A673 (cell line): Measurements from ENCODE around the gene CCDC69. TPM values are rescaled to one million over a fixed set of nuclear protein-coding genes. Genes with fewer than 3 reads are reported as not detected.
A peak's percentile ranks its signal among the peaks of the same experiment; 100 is the strongest.

Experiments used
- BruUV-seq: library from RNA; stranded (reverse); fragments of 400-500 nt; replicated peaks from 2 replicates; lab custom pipeline; 2021; lab: Mats Ljungman, UMichigan
- CTCF ChIA-PET: fragments of 300-600 bp; sonication (Branson Sonifier 250); formaldehyde crosslinking; loops from one replicate; lab custom pipeline; 2022; ENCODE audit warnings: antibody characterized with exemption; lab: Charles Lee
- POLR2A ChIA-PET: fragments of 300-600 bp; sonication (Branson Sonifier 250); formaldehyde crosslinking; loops from one replicate; lab custom pipeline; 2022; ENCODE audit warnings: antibody characterized with exemption; ENCODE audit not compliant: low non-redundant PET; lab: Charles Lee
- DNase-seq: peaks from one replicate; pipeline ENCODE4 v3.0.0-alpha.2; 2015; ENCODE audit warnings: low spot score
- H3K27ac ChIP-seq: fragments of 200-600 bp; sonication (generic); 2 replicates; pipeline ENCODE4 v1.5.1; 2016; ENCODE audit warnings: mixed run types, low read depth, mild to moderate bottlenecking, mixed read lengths, antibody characterized with exemption, low read length; ENCODE audit not compliant: poor library complexity, severe bottlenecking
- H3K27me3 ChIP-seq: fragments of 200-600 bp; sonication (generic); replicated peaks from 2 replicates; pipeline ENCODE4 v1.6.1; 2017; ENCODE audit warnings: mixed run types, low read depth, mild to moderate bottlenecking, mixed read lengths, antibody characterized with exemption, low read length; ENCODE audit not compliant: insufficient read depth, poor library complexity
- H3K36me3 ChIP-seq: fragments of 200-600 bp; sonication (generic); 2 replicates; pipeline ENCODE4 v1.6.1; 2016; ENCODE audit warnings: mixed run types, mild to moderate bottlenecking, mixed read lengths, antibody characterized with exemption, low read length; ENCODE audit not compliant: insufficient read depth, poor library complexity, severe bottlenecking
- H3K4me1 ChIP-seq: fragments of 200-600 bp; sonication (generic); 2 replicates; pipeline ENCODE4 v1.6.1; 2017; ENCODE audit warnings: mixed run types, mild to moderate bottlenecking, mixed read lengths, antibody characterized with exemption, low read length; ENCODE audit not compliant: insufficient read depth, poor library complexity, severe bottlenecking
- H3K4me3 ChIP-seq: fragments of 200-600 bp; sonication (generic); 2 replicates; pipeline ENCODE4 v1.5.1; 2016; ENCODE audit warnings: low read depth, mixed run types, mild to moderate bottlenecking, mixed read lengths, low read length; ENCODE audit not compliant: poor library complexity, severe bottlenecking
- H3K9me3 ChIP-seq: fragments of 200-600 bp; sonication (generic); 2 replicates; pipeline ENCODE4 v1.6.1; 2016; ENCODE audit warnings: mixed run types, low read depth, mild to moderate bottlenecking, mixed read lengths, antibody characterized with exemption, low read length; ENCODE audit not compliant: poor library complexity, severe bottlenecking
- CTCF ChIP-seq: fragments of 300-800, 200-600 bp; sonication (generic); conservative IDR thresholded peaks from 2 replicates; pipeline ENCODE4 v1.5.1; 2017; ENCODE audit warnings: low read depth, mild to moderate bottlenecking, antibody characterized with exemption, low read length, moderate library complexity, mixed read lengths
- EZH2 ChIP-seq: fragments of 200-600 bp; sonication (generic); IDR thresholded peaks from 2 replicates; pipeline ENCODE4 v1.6.1; 2017; ENCODE audit warnings: borderline replicate concordance, low read depth, mild to moderate bottlenecking, mixed read lengths, antibody characterized with exemption, low read length; ENCODE audit not compliant: poor library complexity, severe bottlenecking
- intact Hi-C: fragments of 100-400 bp; cut with micrococcal nuclease; formaldehyde crosslinking; loops from one replicate; pipeline ENCODE4 v1.10.0; 2022; ENCODE audit not compliant: unreplicated experiment
- total RNA-seq: library from RNA; stranded (reverse); gene quantifications from 2 replicates; pipeline ENCODE4 v1.2.3, GENCODE V29; 2021

Gene CCDC69
- total RNA-seq, 1 experiment from 2014 or later: not detected

DNA sequence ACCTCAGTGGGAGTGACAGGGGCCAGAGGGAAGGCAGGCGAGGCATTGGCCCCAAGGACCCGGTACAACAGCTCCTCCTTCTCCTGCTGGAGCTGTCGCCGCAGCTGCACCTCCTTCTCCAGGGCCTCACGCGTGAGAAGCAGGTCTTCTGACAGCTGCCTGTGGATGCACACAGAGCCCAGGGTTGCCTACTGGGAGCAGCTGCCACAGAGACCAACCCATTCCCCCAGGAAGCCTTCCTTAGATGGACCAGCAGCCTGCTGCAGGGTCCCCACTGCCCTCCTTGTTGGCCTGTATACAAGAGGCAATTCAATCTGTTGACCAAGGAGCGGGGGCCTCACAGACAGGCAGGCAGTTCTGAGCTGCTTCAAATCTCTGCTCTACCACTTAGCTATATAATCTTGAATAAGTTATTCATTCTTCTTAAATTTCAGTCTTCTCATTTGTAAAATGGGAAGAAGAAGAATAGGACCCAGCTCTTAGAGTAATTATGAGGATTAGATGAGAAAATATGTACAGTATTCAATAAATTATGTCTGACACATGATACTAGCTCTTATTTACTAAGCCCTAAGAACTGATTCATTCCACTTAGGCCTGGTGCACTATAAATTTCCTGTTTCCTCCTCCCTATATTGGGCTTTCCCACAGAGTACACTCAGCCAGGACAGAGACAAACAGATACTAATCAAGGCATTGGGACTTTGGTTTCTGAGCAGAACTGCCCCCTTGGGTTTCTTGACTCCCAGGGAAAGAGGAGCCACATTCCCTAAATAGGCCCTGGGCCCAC lies 40.2 kb downstream of the CCDC69 start:
- H3K4me1 ChIP-seq: peaks cover 15% of the 10 kb centered on the region
- H3K9me3 ChIP-seq: no peaks in the 10 kb centered on the region
- POLR2A ChIA-PET: no interaction called here
- TF ChIP-seq EZH2 (no peak), CTCF (no peak)
- no peak overlapping the region for H3K27ac ChIP-seq
- CTCF ChIA-PET: no interaction called here
- no TSS peak for BruUV-seq
- H3K4me3 ChIP-seq: no peak overlapping the region
- intact Hi-C loops: no loop called here
- DNase-seq: peak; percentile 24
- H3K27me3 ChIP-seq: no peaks in the 10 kb centered on the region
- H3K36me3 ChIP-seq: no peaks in the 10 kb centered on the region

DNA sequence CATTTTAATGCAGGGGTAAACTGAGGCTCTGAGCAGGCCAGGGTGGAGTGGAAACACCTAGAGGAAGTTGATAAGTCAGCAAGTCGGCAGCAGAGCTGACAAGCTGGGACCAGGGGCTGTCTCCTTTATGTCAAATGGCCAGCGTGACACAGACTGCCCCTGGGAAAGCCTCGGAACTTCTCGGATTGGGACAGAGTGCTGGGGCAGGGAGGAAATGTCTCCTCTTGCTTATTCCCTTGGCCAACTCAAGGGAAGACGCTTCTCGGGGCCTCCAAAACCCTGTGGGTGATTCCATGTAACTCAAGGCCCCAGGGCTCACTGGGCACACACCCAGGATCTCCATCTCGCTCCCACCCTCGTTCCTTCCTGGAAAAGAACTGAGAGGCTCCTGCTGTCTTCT lies 40.9 kb downstream of the CCDC69 start:
- no peaks in the 10 kb centered on the region for H3K36me3 ChIP-seq
- BruUV-seq: no TSS peak
- DNase-seq: no peak
- H3K4me3 ChIP-seq: no peak overlapping the region
- intact Hi-C loops: no loop called here
- ChIA-PET CTCF (no interaction called here), POLR2A (no interaction called here)
- H3K9me3 ChIP-seq: no peaks in the 10 kb centered on the region
- peaks cover 15% of the 10 kb centered on the region for H3K4me1 ChIP-seq
- TF ChIP-seq EZH2 (no peak), CTCF (no peak)
- H3K27ac ChIP-seq: no peak overlapping the region
- H3K27me3 ChIP-seq: no peaks in the 10 kb centered on the region

DNA sequence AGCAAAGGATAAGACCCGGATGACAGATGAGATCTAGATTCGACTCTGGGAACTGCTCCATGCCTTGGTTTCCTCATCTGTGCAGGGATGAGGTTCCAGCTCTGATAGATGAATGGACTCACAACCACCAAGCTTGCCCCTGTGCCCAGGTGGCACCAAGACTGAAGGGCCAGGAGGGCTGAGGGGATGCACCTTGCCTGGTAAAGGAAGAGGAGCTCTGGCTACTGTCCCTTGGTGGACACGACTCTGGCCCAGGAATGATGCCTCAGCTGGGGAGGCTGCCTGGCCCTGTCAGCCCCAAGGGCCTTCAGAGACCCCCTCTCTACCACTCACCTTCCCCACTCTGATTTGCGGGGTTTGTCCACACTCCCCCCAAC lies 41.4 kb downstream of the CCDC69 start:
- intact Hi-C loops: no loop called here
- Histone ChIP-seq H3K36me3 (no peaks in the 10 kb centered on the region), H3K27ac (no peak overlapping the region), H3K9me3 (no peaks in the 10 kb centered on the region), H3K4me3 (no peak overlapping the region), H3K27me3 (no peaks in the 10 kb centered on the region), H3K4me1 (peaks cover 15% of the 10 kb centered on the region)
- no TSS peak for BruUV-seq
- no peak for TF ChIP-seq EZH2
- no peak for TF ChIP-seq CTCF
- no peak for DNase-seq
- CTCF ChIA-PET: interaction anchor here (0.5 kb wide), 1 partner anchor 33 kb away, joined by 3 read pairs; no protein-coding TSS in a partner anchor
- POLR2A ChIA-PET: no interaction called here
